Ovary (tissue), 3 donors: ENCODE data around the gene CAV1.

Source experiments
- CTCF ChIP-seq, 3 donors: fragments of 450-650 bp in 2 of 3; fragments of 200-600 bp in 1 of 3; IDR thresholded peaks; one replicate each; pipeline versions ENCODE4 v1.5.1 to v1.8.0; 2016 to 2022; ENCODE audit warnings: antibody characterized with exemption in 3 of 3, mild to moderate bottlenecking in 1 of 3
- EP300 ChIP-seq: sonication (generic); formaldehyde crosslinking; IDR thresholded peaks from one replicate; pipeline ENCODE4 v1.6.1; 2017; ENCODE audit warnings: antibody characterized with exemption
- POLR2A ChIP-seq: fragments of 450-650 bp; IDR thresholded peaks from one replicate; pipeline ENCODE4 v1.6.1; 2017; ENCODE audit warnings: antibody characterized with exemption, mild to moderate bottlenecking, moderate library complexity
- donor health status: DM: no; HTN: no; CAD: no.

GRCh38 chr7:116542618-116543017 lies 17.8 kb downstream of the CAV1 start:
- TF ChIP-seq POLR2A (no peak), CTCF (IDR thresholded peaks at IDR 0.05) (no peak), EP300 (no peak)
